ENCODE results near the gene MFGE8. TPM values are rescaled to one million over a fixed set of nuclear protein-coding genes. Genes with fewer than 3 reads are reported as not detected.

MFGE8 gene
- total and polyA plus RNA-seq, 9 of the 15 experiments (the other 6 are each of a cell fraction or from before 2014, with no cell fraction given), result 2.3 to 142 (median 62.3) TPM

- TF ChIP-seq HINFP (tag; conservative IDR thresholded peaks at IDR 0.05; ENCODE audit: low read depth), result no peak
- TF ChIP-seq NR2C2 (CRISPR knock-in tag; IDR thresholded peaks at IDR 0.05), result no peak
- TF ChIP-seq NR2C2 (tag; IDR thresholded peaks at IDR 0.05), result no peak
- no peak for TF ChIP-seq NR1H2 (CRISPR knock-in tag; IDR thresholded peaks at IDR 0.05)
- TF ChIP-seq EGR1 (conservative IDR thresholded peaks at IDR 0.05), result peak; percentile 34; the same call in 1 of the 2 replicates
- no peak for TF ChIP-seq ZMIZ1 (IDR thresholded peaks at IDR 0.05; ENCODE audit: low read depth in 2 of 2, low read length in 2 of 2)
- TF ChIP-seq SIN3A (IDR thresholded peaks at IDR 0.05; ENCODE audit: borderline replicate concordance in 2 of 2, control insufficient read depth in 1 of 2, low read depth in 2 of 2, low read length in 2 of 2), result no peak
- TF ChIP-seq ZBTB9 (CRISPR knock-in tag; IDR thresholded peaks at IDR 0.05), result no peak
- TF ChIP-seq POLR2B (IDR thresholded peaks at IDR 0.05; ENCODE audit: low read depth, partially characterized antibody), result no peak
- no peak for TF ChIP-seq HLTF (IDR thresholded peaks at IDR 0.05)
- no peak for TF ChIP-seq HDAC1 (IDR thresholded peaks at IDR 0.05)
- no peak for TF ChIP-seq PTTG1 (tag; IDR thresholded peaks at IDR 0.05; ENCODE audit: low read depth)
- TF ChIP-seq, protein P1, sequence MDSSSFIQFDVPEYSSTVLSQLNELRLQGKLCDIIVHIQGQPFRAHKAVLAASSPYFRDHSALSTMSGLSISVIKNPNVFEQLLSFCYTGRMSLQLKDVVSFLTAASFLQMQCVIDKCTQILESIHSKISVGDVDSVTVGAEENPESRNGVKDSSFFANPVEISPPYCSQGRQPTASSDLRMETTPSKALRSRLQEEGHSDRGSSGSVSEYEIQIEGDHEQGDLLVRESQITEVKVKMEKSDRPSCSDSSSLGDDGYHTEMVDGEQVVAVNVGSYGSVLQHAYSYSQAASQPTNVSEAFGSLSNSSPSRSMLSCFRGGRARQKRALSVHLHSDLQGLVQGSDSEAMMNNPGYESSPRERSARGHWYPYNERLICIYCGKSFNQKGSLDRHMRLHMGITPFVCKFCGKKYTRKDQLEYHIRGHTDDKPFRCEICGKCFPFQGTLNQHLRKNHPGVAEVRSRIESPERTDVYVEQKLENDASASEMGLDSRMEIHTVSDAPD (CRISPR knock-in tag; IDR thresholded peaks at IDR 0.05), result no peak
- no peak for TF ChIP-seq SRF (CRISPR knock-in tag; IDR thresholded peaks at IDR 0.05)
- peak in 1 of 2 experiments; percentile 33; a peak in 2 of 4 replicates for TF ChIP-seq NRF1 (conservative IDR thresholded peaks at IDR 0.05 in 1 of 2, IDR thresholded peaks at IDR 0.05 in 1 of 2)
- TF ChIP-seq KDM4B (IDR thresholded peaks at IDR 0.05; ENCODE audit: borderline replicate concordance in 2 of 2, low read depth in 1 of 2), result no peak
- TF ChIP-seq EHMT2 (IDR thresholded peaks at IDR 0.05), result no peak
- TF ChIP-seq ZNF316 (IDR thresholded peaks at IDR 0.05), result peak; percentile 63
- no peak for TF ChIP-seq ZNF695 (CRISPR knock-in tag; IDR thresholded peaks at IDR 0.05)
- no peak for TF ChIP-seq BCL6 (CRISPR knock-in tag; IDR thresholded peaks at IDR 0.05)
- TF ChIP-seq, protein P2, sequence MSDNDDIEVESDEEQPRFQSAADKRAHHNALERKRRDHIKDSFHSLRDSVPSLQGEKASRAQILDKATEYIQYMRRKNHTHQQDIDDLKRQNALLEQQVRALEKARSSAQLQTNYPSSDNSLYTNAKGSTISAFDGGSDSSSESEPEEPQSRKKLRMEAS (CRISPR knock-in tag; IDR thresholded peaks at IDR 0.05), result no peak
- no peak for TF ChIP-seq NELFE (IDR thresholded peaks at IDR 0.05; ENCODE audit: insufficient read depth, insufficient read length)
These were observed 36.6 kb downstream of the MFGE8 start (continued) for GRCh38 chr15:88876573-88876972.

Measured in K562 (cell line).